Right cardiac atrium (tissue), 5 donors: Measurements from ENCODE around the gene PMM2. TPM values are rescaled to one million over a fixed set of nuclear protein-coding genes. Genes with fewer than 3 reads are reported as not detected.
"Not testable (repeated sequence)": the region's sequence is repeated elsewhere in the genome, so short reads cannot be mapped to it uniquely, and the experiment has no call there.

ENCODE experiments used
- ATAC-seq, 2 donors: fragments of 200-7000 bp; cut with Tn5 transposase; one replicate each; pipeline versions ENCODE4 v1.8.0 to v1.9.1; 2020; ENCODE audit warnings: moderate library complexity in 2 of 2, mild to moderate bottlenecking in 1 of 2
- DNase-seq, 3 donors: peaks; one replicate each; pipeline ENCODE4 v3.0.0-alpha.2; 2020
- H3K27ac ChIP-seq: one replicate; pipeline ENCODE4 v1.5.1; 2013; ENCODE audit warnings: mild to moderate bottlenecking, low read length, control low read depth, moderate library complexity
- H3K27me3 ChIP-seq: one replicate; pipeline ENCODE4 v1.6.1; 2013; ENCODE audit not compliant: control insufficient read depth, insufficient read depth
- H3K4me1 ChIP-seq: one replicate; pipeline ENCODE4 v1.6.1; 2013; ENCODE audit warnings: low read length; ENCODE audit not compliant: control insufficient read depth, insufficient read depth
- H3K4me3 ChIP-seq: one replicate; pipeline ENCODE4 v1.5.1; 2013; ENCODE audit warnings: low read length, control low read depth
- H3K9me3 ChIP-seq: one replicate; pipeline ENCODE4 v1.6.1; 2013; ENCODE audit warnings: low read length; ENCODE audit not compliant: control insufficient read depth
- WGBS: extraction: QIAGEN DNeasy Blood & Tissue Kit; methylation state at CpG from one replicate; pipeline ENCODE4 v1.1.7; 2013; 5-methylcytosine and 5-hydroxymethylcytosine counted together
- intact Hi-C, 4 donors: fragments of 100-400 bp; cut with DNase I; formaldehyde crosslinking; loops; one replicate each; pipeline versions ENCODE4 v1.11.0 to v1.14.0; 2022 to 2023
- long read RNA-seq, 4 donors: library from polyadenylated mRNA; unstranded; transcript quantifications; one replicate each; pipeline ENCODE4 v2.0.0, GENCODE V29; 2020 to 2021
- polyA plus RNA-seq: library from polyadenylated mRNA; stranded (reverse); fragments of 200-250 nt; gene quantifications from one replicate; pipeline ENCODE4 v1.2.3, GENCODE V29; 2013
- total RNA-seq, 4 donors: library from RNA; stranded (reverse); fragmentation: NEBNext Ultra II Directional; extraction: Animal tissue kit (Norgen Biotek cat#: 25700); gene quantifications; one replicate each; pipeline ENCODE4 v1.2.1, GENCODE V29; 2021
- donor health status: healthy with polysubstance abuse.
- donor health status: DM: no; HTN: yes; CAD: no.
- donor health status: DM: no; HTN: no; CAD: no.
- donor health status: DM: no; HTN: yes; CAD: no; lungs with severe emphysema.
- donor health status: DM: yes; HTN: yes; CAD: no.

Gene PMM2
- total RNA-seq = 10 to 100 TPM; 10.5 to 29.4 (median 13.0) TPM
- polyA plus RNA-seq = 10.7 TPM
- long read RNA-seq, donor 1, transcript PMM2-201 (8 exons, 2,313 nt) = major isoform, 12 of 19 reads
- long read RNA-seq, donor 1, partial matches to known transcripts = 0 of 19 reads
- long read RNA-seq, donor 1, other reads (novel, unspliced or antisense) = 1 of 19 reads
- long read RNA-seq, donor 2, full-length matches to known transcripts = 8 of 12 reads
- long read RNA-seq, donor 2, partial matches to known transcripts = 0 of 12 reads
- long read RNA-seq, donor 2, other reads (novel, unspliced or antisense) = 4 of 12 reads
- long read RNA-seq, donor 3, transcript PMM2-202 (2 exons, 569 nt) = minor isoform, 5 of 88 reads
- long read RNA-seq, donor 3, transcript PMM2-201 (8 exons, 2,313 nt) = major isoform, 73 of 88 reads
- long read RNA-seq, donor 3, partial matches to known transcripts = 0 of 88 reads
- long read RNA-seq, donor 3, other reads (novel, unspliced or antisense) = 2 of 88 reads
- long read RNA-seq, donor 4, full-length matches to known transcripts = 9 of 11 reads
- long read RNA-seq, donor 4, partial matches to known transcripts = 0 of 11 reads
- long read RNA-seq, donor 4, other reads (novel, unspliced or antisense) = 2 of 11 reads

DNA sequence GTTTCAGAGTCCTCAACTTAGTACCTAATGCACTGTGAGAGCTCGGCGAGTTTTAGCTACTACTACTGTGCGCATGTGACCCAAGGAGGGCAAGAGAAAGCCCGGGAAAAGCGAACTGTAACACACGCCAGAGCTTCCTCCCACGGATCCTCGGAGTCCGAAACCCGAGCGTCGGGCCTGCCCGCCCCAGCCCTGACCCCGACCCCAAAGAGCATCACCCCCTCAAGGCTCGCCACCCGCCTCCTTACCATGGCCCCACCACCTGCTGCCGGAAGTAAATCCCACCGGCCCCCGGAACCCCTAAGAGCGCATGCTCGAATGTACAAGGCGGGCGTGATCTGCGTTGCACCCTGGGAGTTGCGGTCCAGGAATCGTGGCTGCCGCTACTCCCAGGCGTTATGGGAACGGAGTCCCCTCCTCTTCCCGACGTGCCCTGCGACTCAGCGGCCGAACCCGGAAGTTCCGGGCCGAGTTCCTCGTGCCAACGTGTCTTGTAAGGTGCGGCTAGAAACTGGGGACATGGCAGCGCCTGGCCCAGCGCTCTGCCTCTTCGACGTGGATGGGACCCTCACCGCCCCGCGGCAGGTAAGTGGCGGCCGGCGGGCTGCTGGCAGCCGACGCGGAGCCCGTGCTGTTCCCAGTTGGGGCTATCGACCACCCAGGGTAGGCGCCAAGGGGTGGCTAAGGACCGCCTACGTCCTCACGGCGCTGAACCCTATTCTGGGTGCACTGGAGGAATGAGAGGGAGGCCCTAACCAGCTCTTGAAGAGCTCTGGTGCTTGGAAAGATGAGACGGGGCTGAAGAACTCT, at the start of gene PMM2, which contains the start of gene TMEM186:
PMM2 (plus strand) TSS at position 476 of the 810 bp plus-strand sequence; CDS start at position 520, 44 bp downstream.
TMEM186 (minus strand) TSS at position 276 of the 810 bp plus-strand sequence; CDS start at position 251, 25 bp downstream.
- H3K9me3 ChIP-seq = no peaks in the 10 kb centered on the region
- intact Hi-C loops = loop anchor here in 3 of 4 donors (5.0 to 10.0 kb wide), 4 partner anchors 67 to 135 kb away; partner anchors contain the start of genes ABAT (in 1 of the 3), CARHSP1 (in 1 of the 3) and LITAFD (in 1 of the 3)
- DNase-seq = peak; percentile 97 to 98 (median 98)
- peak; percentile 99 for ATAC-seq
- H3K27ac ChIP-seq = peak within 1 kb of the TSS; percentile 65
- under 1% methylated on average over 61 of the region's 61 CpGs for WGBS
- H3K4me1 ChIP-seq = peaks cover 10% of the 10 kb centered on the region
- no peaks in the 10 kb centered on the region for H3K27me3 ChIP-seq
- peak within 1 kb of the TSS; percentile 86 for H3K4me3 ChIP-seq

DNA sequence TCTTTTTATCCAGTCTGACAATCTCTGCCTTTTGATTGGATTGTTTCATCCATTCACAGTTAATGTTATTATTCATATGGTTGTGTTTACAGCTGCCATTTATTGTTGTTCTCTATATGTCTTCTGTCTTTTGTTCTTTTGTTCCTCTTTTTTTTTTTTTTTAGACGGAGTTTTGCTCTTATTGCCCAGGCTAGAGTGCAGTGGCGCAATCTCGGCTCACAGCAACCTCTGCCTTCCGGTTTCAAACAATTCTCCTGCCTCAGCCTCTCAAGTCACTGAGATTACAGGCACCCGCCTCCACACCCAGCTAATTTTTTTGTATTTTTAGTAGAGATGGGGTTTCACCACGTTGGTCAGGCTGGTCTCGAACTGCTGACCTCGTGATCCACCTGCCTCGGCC, 48.7 kb upstream of the PMM2 start:
- H3K4me1 ChIP-seq, H3K9me3 ChIP-seq, H3K27ac ChIP-seq, H3K27me3 ChIP-seq, H3K4me3 ChIP-seq, ATAC-seq, intact Hi-C loops: not testable (repeated sequence)
- peak in 1 of 3 donors; percentile 18 for DNase-seq
- 87% methylated on average over 9 of the region's 9 CpGs for WGBS

DNA sequence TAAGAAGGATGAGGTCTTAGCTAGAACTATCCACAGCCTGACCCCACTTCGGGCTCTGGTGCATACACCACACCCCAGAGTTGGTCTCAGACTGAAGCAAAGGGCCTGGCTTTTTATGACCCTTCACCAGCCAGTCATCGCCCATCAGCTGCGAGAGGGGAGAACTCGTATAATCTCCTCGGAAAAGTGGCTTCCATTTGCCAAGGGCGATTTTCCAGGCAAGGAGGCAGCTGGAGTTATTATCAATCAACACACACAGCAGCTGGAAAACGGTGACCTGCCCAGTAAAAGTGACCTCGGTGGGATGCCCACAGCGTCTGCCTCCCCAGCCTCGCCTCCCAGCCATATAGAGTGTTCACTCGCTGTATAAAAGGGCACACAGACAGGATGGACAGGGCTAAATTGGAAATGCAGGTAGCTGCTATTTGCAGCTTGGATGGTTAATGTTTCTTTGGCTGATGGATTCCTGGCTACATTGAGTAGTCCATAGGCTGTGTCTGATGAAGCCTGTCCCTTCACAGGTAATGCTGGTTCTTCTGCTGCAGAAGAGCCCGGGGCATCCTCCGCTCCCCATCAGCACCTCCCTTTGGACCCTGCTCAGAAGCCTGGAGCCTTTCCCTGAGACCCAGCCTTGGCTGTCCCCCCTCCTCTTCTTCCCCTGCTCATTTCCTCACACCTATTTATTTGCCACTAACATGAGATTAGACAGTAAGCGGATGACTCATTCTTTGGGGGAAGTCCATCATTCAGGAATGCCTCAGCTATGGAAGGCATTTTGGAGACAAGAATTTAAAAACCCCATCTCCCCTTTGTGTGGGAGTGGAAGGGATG, 45.9 kb upstream of the PMM2 start:
- peak; percentile 64 to 70 for ATAC-seq
- peak overlapping the region; percentile 17 for H3K27ac ChIP-seq
- intact Hi-C loops = no loop called here

DNA sequence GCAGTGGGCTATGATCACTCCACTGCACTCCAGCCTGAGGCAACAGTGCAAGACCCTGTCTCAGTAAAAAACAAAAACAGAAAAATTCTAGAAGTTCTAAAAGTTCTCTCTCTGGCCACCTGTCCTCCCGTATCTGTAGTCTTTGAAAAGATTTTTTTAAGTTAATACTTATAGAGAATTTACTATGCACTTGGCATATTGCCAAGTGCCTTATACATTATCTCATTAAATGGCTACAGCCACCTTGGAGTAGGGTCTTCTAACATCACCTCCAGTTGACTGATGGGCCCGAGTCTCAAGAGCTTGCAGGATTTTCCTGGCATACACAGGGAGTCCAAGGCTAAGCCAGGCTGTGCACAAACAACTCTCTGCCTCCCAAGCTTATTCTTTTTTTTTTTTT, 44.9 kb upstream of the PMM2 start:
- Histone ChIP-seq H3K27ac (no peak overlapping the region), H3K9me3 (no peaks in the 10 kb centered on the region), H3K4me1 (no peaks in the 10 kb centered on the region), H3K27me3 (no peaks in the 10 kb centered on the region), H3K4me3 (no peak overlapping the region)
- no peak for DNase-seq
- intact Hi-C loops = no loop called here
- no peak for ATAC-seq
- WGBS = 30% methylated on average over 2 of the region's 2 CpGs

More for the DNA sequence above, 45.9 kb upstream of the PMM2 start:
- Histone ChIP-seq H3K4me3 (no peak overlapping the region), H3K27me3 (no peaks in the 10 kb centered on the region), H3K9me3 (no peaks in the 10 kb centered on the region), H3K4me1 (no peaks in the 10 kb centered on the region)
- WGBS = 47% methylated on average over 14 of the region's 14 CpGs
- DNase-seq = no peak

DNA sequence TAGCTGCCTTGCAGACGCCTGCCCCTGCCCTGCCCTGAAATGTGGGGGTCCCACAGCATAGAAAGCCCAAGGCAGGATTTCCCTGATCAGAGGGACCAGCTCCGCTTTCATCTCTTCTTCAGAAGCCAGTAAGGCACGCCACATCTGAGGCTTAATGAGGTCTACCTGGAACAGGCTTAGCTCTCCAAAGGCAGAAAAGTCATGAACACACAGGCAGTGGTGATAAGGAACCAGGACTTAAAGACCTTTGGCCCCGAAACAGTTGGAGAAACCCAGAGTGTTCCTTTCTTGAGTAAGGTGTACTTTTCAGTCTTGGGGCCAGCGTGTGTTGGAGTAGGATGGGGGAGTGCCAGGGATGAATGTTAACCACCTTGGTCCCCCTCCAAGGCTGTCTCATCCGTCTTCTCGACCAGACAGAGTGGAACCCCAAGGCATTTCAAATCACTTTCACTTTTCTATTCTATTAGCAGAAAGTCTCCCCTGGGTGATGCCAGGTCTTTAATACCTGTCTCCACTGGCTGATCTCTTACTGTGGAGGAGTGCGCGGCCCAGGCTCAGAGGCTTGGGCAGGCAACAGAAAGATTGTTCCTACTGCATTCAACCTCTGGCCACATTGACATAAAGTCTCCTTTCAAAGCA, 44.1 kb upstream of the PMM2 start:
- DNase-seq (no peak), ATAC-seq (no peak)
- H3K4me3 ChIP-seq = no peak overlapping the region
- intact Hi-C loops = no loop called here
- H3K27me3 ChIP-seq = no peaks in the 10 kb centered on the region
- H3K4me1 ChIP-seq = no peaks in the 10 kb centered on the region
- no peak overlapping the region for H3K27ac ChIP-seq
- H3K9me3 ChIP-seq = no peaks in the 10 kb centered on the region
- 74% methylated on average over 9 of the region's 9 CpGs for WGBS

DNA sequence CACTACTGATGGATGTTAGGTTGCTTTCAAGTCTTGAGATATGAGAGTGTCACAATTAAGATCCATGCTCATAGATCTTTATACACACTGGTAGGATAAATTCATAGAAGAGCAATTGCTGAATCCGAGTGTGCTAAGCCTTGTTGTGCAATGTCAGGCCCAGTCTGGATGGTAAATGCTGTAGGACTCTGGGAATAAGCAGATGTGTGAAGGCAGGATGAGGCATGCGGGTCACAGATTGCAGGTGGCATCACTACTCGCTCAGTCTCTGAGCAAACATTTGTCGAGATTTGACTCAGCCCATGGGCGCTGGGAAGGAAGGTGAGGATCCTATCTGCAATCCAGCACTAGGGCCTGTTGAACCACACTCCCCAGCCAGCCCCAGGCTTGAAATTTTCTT, 40.9 kb upstream of the PMM2 start:
- Histone ChIP-seq H3K27ac (no peak overlapping the region), H3K27me3 (no peaks in the 10 kb centered on the region), H3K4me3 (no peak overlapping the region), H3K9me3 (no peaks in the 10 kb centered on the region), H3K4me1 (no peaks in the 10 kb centered on the region)
- 94% methylated on average over 5 of the region's 5 CpGs for WGBS
- DNase-seq (no peak), ATAC-seq (no peak)
- intact Hi-C loops = no loop called here

DNA sequence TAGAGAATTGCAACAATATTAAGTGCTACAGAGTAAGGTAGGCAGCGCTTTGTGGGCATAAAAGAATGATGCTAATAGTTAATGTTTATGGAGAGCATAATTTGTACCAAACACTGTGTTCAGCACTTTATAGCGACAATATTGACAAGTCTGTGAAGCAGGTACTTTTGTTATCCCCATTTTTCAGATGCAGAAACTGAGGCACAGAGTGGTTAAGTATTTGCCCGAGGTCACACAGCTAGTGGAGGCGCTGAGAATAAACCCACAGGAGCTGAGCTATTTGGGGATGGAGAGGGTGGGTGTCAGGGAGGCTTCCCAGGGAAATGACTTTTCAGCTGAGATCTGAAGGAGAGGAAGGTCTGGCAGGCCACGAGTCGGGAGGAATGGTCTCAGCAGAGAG, 39.6 kb upstream of the PMM2 start:
- DNase-seq = no peak
- ATAC-seq = no peak
- Histone ChIP-seq H3K4me3 (no peak overlapping the region), H3K4me1 (no peaks in the 10 kb centered on the region), H3K27ac (no peak overlapping the region), H3K27me3 (no peaks in the 10 kb centered on the region), H3K9me3 (no peaks in the 10 kb centered on the region)
- intact Hi-C loops = no loop called here
- 92% methylated on average over 6 of the region's 6 CpGs for whole genome bisulfite sequencing

DNA sequence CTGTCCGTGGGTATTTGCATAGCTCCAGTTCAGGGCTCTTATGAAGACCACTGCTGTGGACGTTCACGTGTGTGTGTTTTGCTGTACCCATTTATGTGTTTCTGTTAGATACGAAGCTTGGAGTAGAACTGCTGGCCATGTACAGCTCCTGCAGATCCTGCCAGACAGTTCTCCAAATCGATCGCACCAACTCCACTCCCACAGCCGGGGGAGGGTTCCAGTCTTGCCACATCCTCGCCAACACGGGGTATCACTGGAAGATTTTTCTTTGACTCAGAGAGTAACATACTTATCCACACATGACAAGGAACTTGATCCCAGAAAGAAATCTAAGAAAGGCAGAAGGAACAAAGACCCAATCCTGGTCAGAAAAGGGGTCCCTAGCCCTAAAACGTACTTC, 37.6 kb upstream of the PMM2 start:
- 81% methylated on average over 10 of the region's 10 CpGs for WGBS
- Histone ChIP-seq H3K27me3 (no peaks in the 10 kb centered on the region), H3K27ac (no peak overlapping the region), H3K4me1 (no peaks in the 10 kb centered on the region), H3K9me3 (no peaks in the 10 kb centered on the region), H3K4me3 (no peak overlapping the region)
- no peak for ATAC-seq
- no peak for DNase-seq
- intact Hi-C loops = loop anchor here in 1 of 4 donors (10.0 kb wide), 1 partner anchor 85 kb away; the partner anchor contains the start of gene ABAT

DNA sequence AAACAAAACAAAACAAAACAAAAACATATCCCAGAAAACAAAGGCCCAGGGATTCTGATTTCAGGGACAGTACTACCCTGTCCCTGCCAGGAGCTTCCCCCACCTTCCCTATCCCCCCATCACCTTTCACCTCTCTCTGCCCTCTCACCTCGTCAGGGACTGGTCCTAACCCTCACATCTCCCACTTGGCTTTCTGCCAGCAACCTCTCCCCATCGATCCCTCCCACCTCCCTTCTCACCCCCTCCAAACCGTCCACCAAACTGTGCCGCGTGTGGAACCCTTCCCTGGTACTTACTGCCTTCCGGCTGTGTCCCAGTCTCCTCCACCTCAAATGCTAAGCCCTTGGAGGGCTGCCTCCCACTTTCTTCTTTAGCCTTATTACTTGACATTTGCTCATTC, 36.6 kb upstream of the PMM2 start:
- ATAC-seq = no peak
- WGBS = 80% methylated on average over 6 of the region's 6 CpGs
- Histone ChIP-seq H3K4me1 (no peaks in the 10 kb centered on the region), H3K4me3 (no peak overlapping the region), H3K9me3 (no peaks in the 10 kb centered on the region), H3K27me3 (no peaks in the 10 kb centered on the region), H3K27ac (no peak overlapping the region)
- no peak for DNase-seq
- intact Hi-C loops = loop anchor here in 1 of 4 donors (10.0 kb wide), 1 partner anchor 86 kb away; the partner anchor contains the start of gene ABAT

DNA sequence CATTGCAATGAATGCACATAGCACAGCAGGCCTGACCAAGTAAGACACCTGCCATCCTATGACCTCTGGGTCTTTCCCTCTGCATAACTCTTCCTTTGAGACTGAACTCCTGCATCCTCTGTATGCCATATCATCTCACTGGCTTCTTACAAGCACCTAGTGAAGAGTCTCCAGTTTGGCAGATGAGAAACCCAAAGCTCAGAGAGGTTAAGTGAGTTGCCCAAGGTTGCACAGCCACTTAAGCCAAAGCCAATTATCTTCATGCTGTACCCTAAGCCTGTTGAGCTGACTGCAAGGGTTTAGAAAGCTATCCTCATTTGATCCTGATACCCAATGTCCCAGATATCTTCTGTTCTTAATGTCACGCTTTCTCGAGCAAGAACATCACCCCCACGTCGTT, 35.4 kb upstream of the PMM2 start:
- intact Hi-C loops = loop anchor here in 1 of 4 donors (10.0 kb wide), 1 partner anchor 87 kb away; the partner anchor contains the start of gene ABAT
- DNase-seq (no peak), ATAC-seq (no peak)
- Histone ChIP-seq H3K27ac (no peak overlapping the region), H3K4me3 (no peak overlapping the region), H3K27me3 (no peaks in the 10 kb centered on the region), H3K4me1 (no peaks in the 10 kb centered on the region), H3K9me3 (no peaks in the 10 kb centered on the region)
- WGBS = 88% methylated on average over 4 of the region's 4 CpGs
